H1 (cell line): ENCODE results near the gene RABGAP1. TPM values are rescaled to one million over a fixed set of nuclear protein-coding genes. Genes with fewer than 3 reads are reported as not detected.

ENCODE experiments used
- CBX5 ChIP-seq: fragments of 300-800, 300-1000 bp; sonication (generic); IDR thresholded peaks from 2 replicates; pipeline ENCODE4 v1.7.1; 2016; ENCODE audit warnings: antibody characterized with exemption, low read length, low read depth
- CHD7 ChIP-seq: fragments of 300-600 bp; sonication (generic); IDR thresholded peaks from 2 replicates; pipeline ENCODE4 v1.7.1; 2012; ENCODE audit warnings: low read length, moderate library complexity, mild to moderate bottlenecking, inconsistent platforms; ENCODE audit not compliant: insufficient replicate concordance
- EZH2 ChIP-seq: fragments of 200-600 bp; sonication (generic); IDR thresholded peaks from 2 replicates; pipeline ENCODE4 v1.7.1; 2012; ENCODE audit warnings: low read depth, mild to moderate bottlenecking, moderate library complexity, low read length, inconsistent platforms; ENCODE audit not compliant: severe bottlenecking
- GABPA ChIP-seq: IDR thresholded peaks from 2 replicates; pipeline ENCODE4 v1.6.1; 2011; ENCODE audit warnings: mild to moderate bottlenecking, low read length, moderate library complexity, borderline replicate concordance; ENCODE audit not compliant: insufficient read depth
- SP1 ChIP-seq: IDR thresholded peaks from 2 replicates; pipeline ENCODE4 v1.6.1; 2011; ENCODE audit warnings: low read depth, low read length
- TAF1 ChIP-seq: IDR thresholded peaks from 2 replicates; pipeline ENCODE4 v1.6.1; 2011; ENCODE audit warnings: mild to moderate bottlenecking, low read depth, low read length
- polyA plus RNA-seq, 7 experiments: library from polyadenylated mRNA; depleted of rRNA in 3 of 7; stranded (reverse) in 5 of 7; unstranded in 2 of 7; fragments of >200 nt in 5 of 7; fragments of 200-250 nt in 2 of 7; gene quantifications; 1 replicate in 5 of 7; 2 replicates in 1 of 7; 4 replicates in 1 of 7; pipeline versions ENCODE4 v1.2.1 to v1.2.3, GENCODE V29; 2011 to 2013; ENCODE audit warnings: missing spikeins in 2 of 7, mixed read lengths in 2 of 7
- total RNA-seq: library from RNA; stranded (reverse); fragmentation: NEBNext Ultra II Directional; extraction: Animal tissue kit (Norgen Biotek cat#: 25700); gene quantifications from 2 replicates; pipeline ENCODE4 v1.2.1, GENCODE V29; 2021
- TF ChIP-seq, protein P1 (sequence below): IDR thresholded peaks from 2 replicates; pipeline ENCODE4 v1.6.1; 2012; ENCODE audit warnings: inconsistent platforms
- TF ChIP-seq, protein P2 (sequence below), 3 experiments: IDR thresholded peaks; 1 replicate in 2 of 3; 2 replicates in 1 of 3; pipeline versions ENCODE4 v1.5.1 to v1.6.1; 2011; ENCODE audit warnings: low read length in 3 of 3, mild to moderate bottlenecking in 3 of 3, inconsistent platforms in 2 of 3, low read depth in 1 of 3, moderate library complexity in 1 of 3; ENCODE audit not compliant: insufficient read depth in 1 of 3; ENCODE audit errors: control extremely low read depth in 1 of 3

RABGAP1 gene
- total and polyA plus RNA-seq, 2 of the 8 experiments (the other 6 are each of a cell fraction or from before 2014, with no cell fraction given) = 15.7 to 38.3 TPM

DNA sequence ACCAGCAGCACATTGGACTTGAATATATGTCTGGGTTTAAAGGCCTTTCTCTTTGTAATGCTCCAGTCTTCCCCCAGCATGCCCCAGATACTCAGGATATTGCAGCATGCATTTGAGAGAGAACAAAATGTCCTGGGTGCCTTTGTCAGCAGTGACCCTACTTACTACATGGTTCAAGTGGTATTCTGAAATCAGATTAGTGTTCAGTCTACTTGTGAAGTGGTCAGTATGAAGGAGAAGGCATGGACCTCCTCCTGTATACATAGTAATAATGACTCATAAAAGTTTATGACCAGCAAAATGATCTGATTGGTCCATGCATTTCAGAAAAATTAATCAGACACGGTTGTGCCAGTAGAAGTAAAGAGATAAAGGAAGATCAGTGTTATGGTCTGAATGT lies 118.0 kb downstream of the RABGAP1 start (continued):
- no peak for TF ChIP-seq CHD7
- no peak for TF ChIP-seq GABPA
- TF ChIP-seq, protein P1, sequence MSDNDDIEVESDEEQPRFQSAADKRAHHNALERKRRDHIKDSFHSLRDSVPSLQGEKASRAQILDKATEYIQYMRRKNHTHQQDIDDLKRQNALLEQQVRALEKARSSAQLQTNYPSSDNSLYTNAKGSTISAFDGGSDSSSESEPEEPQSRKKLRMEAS = no peak
- no peak for TF ChIP-seq EZH2
- TF ChIP-seq TAF1 = no peak
- no peak for TF ChIP-seq SP1
- TF ChIP-seq CBX5 = no peak
- TF ChIP-seq, protein P2, sequence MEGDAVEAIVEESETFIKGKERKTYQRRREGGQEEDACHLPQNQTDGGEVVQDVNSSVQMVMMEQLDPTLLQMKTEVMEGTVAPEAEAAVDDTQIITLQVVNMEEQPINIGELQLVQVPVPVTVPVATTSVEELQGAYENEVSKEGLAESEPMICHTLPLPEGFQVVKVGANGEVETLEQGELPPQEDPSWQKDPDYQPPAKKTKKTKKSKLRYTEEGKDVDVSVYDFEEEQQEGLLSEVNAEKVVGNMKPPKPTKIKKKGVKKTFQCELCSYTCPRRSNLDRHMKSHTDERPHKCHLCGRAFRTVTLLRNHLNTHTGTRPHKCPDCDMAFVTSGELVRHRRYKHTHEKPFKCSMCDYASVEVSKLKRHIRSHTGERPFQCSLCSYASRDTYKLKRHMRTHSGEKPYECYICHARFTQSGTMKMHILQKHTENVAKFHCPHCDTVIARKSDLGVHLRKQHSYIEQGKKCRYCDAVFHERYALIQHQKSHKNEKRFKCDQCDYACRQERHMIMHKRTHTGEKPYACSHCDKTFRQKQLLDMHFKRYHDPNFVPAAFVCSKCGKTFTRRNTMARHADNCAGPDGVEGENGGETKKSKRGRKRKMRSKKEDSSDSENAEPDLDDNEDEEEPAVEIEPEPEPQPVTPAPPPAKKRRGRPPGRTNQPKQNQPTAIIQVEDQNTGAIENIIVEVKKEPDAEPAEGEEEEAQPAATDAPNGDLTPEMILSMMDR (IDR thresholded peaks at IDR 0.05; ENCODE audit: control extremely low read depth in 1 of 3, insufficient read depth in 1 of 3, low read depth in 1 of 3, low read length in 3 of 3) = no peak
